Naive B cell (primary cell): ENCODE measurements around the gene PCBP1. TPM values are rescaled to one million over a fixed set of nuclear protein-coding genes. Genes with fewer than 3 reads are reported as not detected.
A peak's percentile ranks its signal among the peaks of the same experiment; 100 is the strongest.
"Not testable (repeated sequence)": the region's sequence is repeated elsewhere in the genome, so short reads cannot be mapped to it uniquely, and the experiment has no call there.

Experiments used
- ATAC-seq, 2 donors: fragments of 150-1000 bp; cut with Tn5 transposase; 2 replicates each; pipeline ENCODE4 v1.10.0; 2021; ENCODE audit warnings: low read depth in 2 of 2, mild to moderate bottlenecking in 2 of 2, moderate library complexity in 2 of 2
- DNase-seq: peaks from one replicate; pipeline ENCODE4 v3.0.0; 2022
- H3K27ac Mint-ChIP-seq, 6 donors: one replicate each; pipeline ENCODE4 v1.8.0; 2020 to 2022; ENCODE audit warnings: mild to moderate bottlenecking in 6 of 6, mixed read lengths in 6 of 6, moderate library complexity in 5 of 6, inconsistent platforms in 2 of 6
- H3K27me3 Mint-ChIP-seq, 3 donors: one replicate each; pipeline ENCODE4 v1.8.0; 2021 to 2022; ENCODE audit warnings: mixed read lengths in 3 of 3, mild to moderate bottlenecking in 1 of 3
- H3K36me3 Mint-ChIP-seq, 2 donors: one replicate each; pipeline ENCODE4 v1.8.0; 2020 to 2022; ENCODE audit warnings: mixed read lengths in 2 of 2, inconsistent platforms in 1 of 2, mild to moderate bottlenecking in 1 of 2
- H3K4me1 Mint-ChIP-seq, 3 donors: one replicate each; pipeline ENCODE4 v1.8.0; 2020 to 2022; ENCODE audit warnings: mixed read lengths in 3 of 3, inconsistent platforms in 1 of 3, mild to moderate bottlenecking in 1 of 3, moderate library complexity in 1 of 3
- H3K4me3 Mint-ChIP-seq, 8 donors: one replicate each; pipeline ENCODE4 v1.8.0; 2020 to 2022; ENCODE audit warnings: mild to moderate bottlenecking in 8 of 8, mixed read lengths in 8 of 8, moderate library complexity in 8 of 8, inconsistent platforms in 2 of 8
- H3K9me3 Mint-ChIP-seq, 7 donors: one replicate each; pipeline ENCODE4 v1.8.0; 2020 to 2022; ENCODE audit warnings: mixed read lengths in 7 of 7, mild to moderate bottlenecking in 5 of 7, inconsistent platforms in 2 of 7, moderate library complexity in 1 of 7
- polyA plus RNA-seq, 6 donors: library from polyadenylated mRNA; unstranded; fragments of 300-500 nt; fragmentation: Illumina TruSeq; gene quantifications; one replicate each; pipeline ENCODE4 v1.2.3, GENCODE V29; 2021; ENCODE audit warnings: low read depth in 6 of 6

PCBP1 gene
- polyA plus RNA-seq, 6 donors from 2014 or later = 108 to 148 (median 126) TPM

DNA sequence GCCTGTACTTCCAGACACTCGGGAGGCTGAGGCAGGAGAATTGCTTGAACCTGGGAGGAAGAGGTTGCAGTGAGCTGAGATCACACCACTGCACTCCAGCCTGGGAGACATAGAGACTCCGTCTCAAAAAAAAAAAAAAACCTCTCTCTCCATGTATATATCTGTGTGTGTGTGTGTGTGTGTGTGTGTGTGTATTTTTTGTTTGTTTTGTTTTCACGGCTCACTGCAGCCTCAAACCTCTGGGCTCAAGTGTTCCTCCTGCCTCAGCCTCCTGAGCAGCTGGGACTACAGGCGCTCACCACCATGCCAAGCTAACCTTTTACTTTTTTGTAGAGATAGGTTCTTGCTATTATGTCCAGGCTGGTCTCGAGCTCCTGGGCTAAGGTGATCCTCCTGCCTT lies 23.1 kb downstream of the PCBP1 start:
- H3K27me3 Mint-ChIP-seq, H3K4me3 Mint-ChIP-seq, H3K9me3 Mint-ChIP-seq, ATAC-seq, H3K36me3 Mint-ChIP-seq, DNase-seq: not testable (repeated sequence)
- peak overlapping the region in 1 of 6 donors; percentile 28 for H3K27ac Mint-ChIP-seq
- peaks cover 15 to 40% (median 26%) of the 10 kb centered on the region in 3 donors for H3K4me1 Mint-ChIP-seq

DNA sequence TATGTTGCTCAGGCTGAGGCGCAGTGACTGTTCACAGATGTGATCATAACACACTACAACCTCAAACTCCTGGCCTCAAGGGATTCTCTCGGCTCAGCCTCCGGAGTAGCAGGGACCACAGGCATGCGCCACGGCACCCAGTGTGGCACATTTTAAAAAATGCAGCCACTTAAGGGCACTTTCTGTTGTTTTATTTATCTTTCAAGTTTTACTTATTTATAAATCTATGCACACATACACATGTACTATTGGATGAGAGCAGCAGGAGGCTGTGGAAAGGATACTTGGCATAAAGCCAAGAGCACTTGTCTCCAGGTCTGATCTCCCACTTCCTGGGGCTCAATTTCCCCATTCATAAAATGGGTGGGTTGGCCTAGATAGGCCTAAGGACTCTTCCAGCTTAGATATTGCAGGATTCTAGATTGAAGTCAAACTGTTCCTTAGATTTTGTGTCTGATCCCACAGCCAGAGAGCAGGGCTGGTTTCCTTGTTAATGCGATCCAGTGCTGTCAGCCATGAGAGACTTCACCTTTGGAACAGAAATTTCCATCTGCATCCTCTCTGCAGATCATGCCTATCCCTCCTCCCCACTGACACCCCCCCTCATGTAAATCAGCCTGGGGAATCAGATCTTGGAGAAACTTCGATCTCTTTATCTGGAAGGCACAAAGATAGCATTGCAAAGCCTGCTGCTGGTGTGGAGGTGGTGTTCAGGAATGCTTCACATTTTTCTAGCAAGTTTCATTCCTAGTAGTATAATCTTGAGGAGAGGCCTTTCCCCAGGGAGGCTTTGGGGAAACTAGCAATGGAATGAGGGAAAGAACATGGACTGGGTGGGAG lies 24.7 kb downstream of the PCBP1 start:
- no peaks in the 10 kb centered on the region for H3K27me3 Mint-ChIP-seq
- H3K36me3 Mint-ChIP-seq = no peaks in the 10 kb centered on the region
- no peak overlapping the region for H3K4me3 Mint-ChIP-seq
- H3K4me1 Mint-ChIP-seq = peaks cover 15 to 51% (median 30%) of the 10 kb centered on the region in 3 donors
- H3K27ac Mint-ChIP-seq = peak overlapping the region in 1 of 6 donors; percentile 27
- DNase-seq = no peak
- H3K9me3 Mint-ChIP-seq = no peaks in the 10 kb centered on the region
- ATAC-seq = no peak

GRCh38 chr2:70113359-70114070 lies 26.2 kb downstream of the PCBP1 start:
- Mint-ChIP-seq H3K27me3 (no peaks in the 10 kb centered on the region), H3K27ac (no peak overlapping the region), H3K9me3 (no peaks in the 10 kb centered on the region), H3K4me3 (no peak overlapping the region), H3K4me1 (peaks cover 9 to 44% (median 15%) of the 10 kb centered on the region in 3 donors), H3K36me3 (no peaks in the 10 kb centered on the region)
- ATAC-seq (no peak), DNase-seq (no peak)

- H3K4me1 Mint-ChIP-seq = peaks cover 21 to 51% (median 27%) of the 10 kb centered on the region in 3 donors
- H3K4me3 Mint-ChIP-seq = peak overlapping the region in 5 of 8 donors; percentile 9 to 51 (median 20)
- DNase-seq (no peak), ATAC-seq (peak; percentile 52 to 86)
- peaks cover 0 to 4% (median 0%) of the 10 kb centered on the region in 7 donors for H3K9me3 Mint-ChIP-seq
- H3K36me3 Mint-ChIP-seq = no peaks in the 10 kb centered on the region
- H3K27ac Mint-ChIP-seq = peak overlapping the region in 3 of 6 donors; percentile 47 to 82 (median 57)
- H3K27me3 Mint-ChIP-seq = no peaks in the 10 kb centered on the region
These were observed 28.6 kb downstream of the PCBP1 start for GRCh38 chr2:70115646-70116442.

- Mint-ChIP-seq H3K36me3 (no peaks in the 10 kb centered on the region), H3K27me3 (no peaks in the 10 kb centered on the region), H3K4me1 (peaks cover 29 to 60% (median 34%) of the 10 kb centered on the region in 3 donors), H3K9me3 (peaks cover 0 to 4% (median 0%) of the 10 kb centered on the region in 7 donors), H3K27ac (peak overlapping the region in 2 of 6 donors; percentile 38 to 52), H3K4me3 (no peak overlapping the region)
- no peak for DNase-seq
- ATAC-seq = no peak
These were observed 29.8 kb downstream of the PCBP1 start for GRCh38 chr2:70116936-70117552.

- no peak for DNase-seq
- H3K4me3 Mint-ChIP-seq = peak overlapping the region in 3 of 8 donors; percentile 7 to 78 (median 25)
- no peaks in the 10 kb centered on the region for H3K27me3 Mint-ChIP-seq
- peaks cover 0 to 4% (median 0%) of the 10 kb centered on the region in 7 donors for H3K9me3 Mint-ChIP-seq
- H3K4me1 Mint-ChIP-seq = peaks cover 39 to 77% (median 53%) of the 10 kb centered on the region in 3 donors
- H3K36me3 Mint-ChIP-seq = no peaks in the 10 kb centered on the region
- peak overlapping the region; percentile 10 to 91 (median 54) for H3K27ac Mint-ChIP-seq
- ATAC-seq = no peak
These were observed 31.6 kb downstream of the PCBP1 start for GRCh38 chr2:70118798-70119454.

DNA sequence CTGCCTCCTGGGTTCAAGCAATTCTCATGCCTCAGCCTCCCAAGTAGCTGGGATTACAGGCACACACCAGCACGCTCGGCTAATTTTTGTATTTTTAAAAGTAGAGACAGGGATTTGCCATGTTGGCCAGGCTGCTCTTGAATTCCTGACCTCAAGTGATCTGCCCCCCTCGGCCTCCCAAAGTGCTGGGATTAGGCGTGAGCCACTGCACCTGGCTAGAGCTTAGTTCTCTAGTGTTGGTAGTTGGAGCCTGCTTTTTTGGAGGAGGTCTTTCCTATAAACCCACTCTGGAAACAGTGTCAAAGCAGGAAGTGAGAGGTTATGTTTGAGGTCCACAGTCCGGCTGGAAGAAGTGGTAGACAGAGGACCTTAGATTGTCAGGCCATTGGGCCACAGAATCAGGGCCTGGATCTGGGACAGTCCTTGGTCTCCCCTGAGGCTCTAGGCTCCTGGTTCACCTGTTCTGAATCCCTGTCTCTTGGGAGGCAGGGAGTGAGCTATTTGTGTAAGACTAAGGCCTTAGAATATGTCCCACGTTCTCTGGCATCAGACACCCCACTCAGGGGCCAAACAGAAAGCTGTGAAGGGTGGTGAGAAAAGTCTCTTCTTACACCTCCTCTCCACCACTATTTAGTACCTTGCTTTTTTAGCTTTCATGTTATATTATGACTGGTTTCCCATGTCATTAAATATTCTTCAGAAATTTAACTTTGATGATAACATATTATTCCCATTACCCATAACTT lies 34.5 kb downstream of the PCBP1 start:
- H3K4me3 Mint-ChIP-seq = peak overlapping the region; percentile 30 to 90 (median 76)
- H3K36me3 Mint-ChIP-seq = no peaks in the 10 kb centered on the region
- peaks cover 57 to 85% (median 74%) of the 10 kb centered on the region in 3 donors for H3K4me1 Mint-ChIP-seq

DNA sequence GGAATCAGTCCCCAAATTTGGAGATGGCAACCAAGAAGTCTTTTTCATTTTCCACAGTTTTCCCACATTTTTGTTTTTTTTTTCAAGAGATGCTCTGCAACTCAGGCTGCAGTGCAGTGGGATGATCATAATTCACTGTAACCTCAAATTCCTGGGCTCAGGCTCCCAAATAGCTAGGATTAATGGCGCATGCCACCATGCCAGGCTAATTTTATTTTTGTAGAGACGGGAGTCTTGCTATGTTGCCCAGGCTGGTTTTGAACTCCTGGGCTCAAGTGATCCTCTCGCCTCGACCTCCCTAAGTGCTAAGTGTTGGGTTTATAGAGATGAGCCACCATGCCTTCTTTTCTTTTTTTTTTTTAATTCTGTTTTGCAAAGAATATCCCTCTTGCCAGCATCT lies 35.2 kb downstream of the PCBP1 start:
- no peak for DNase-seq
- no peak for ATAC-seq
- Mint-ChIP-seq H3K27ac (peak overlapping the region; percentile 98 to 100 (median 100)), H3K27me3 (no peaks in the 10 kb centered on the region), H3K36me3 (no peaks in the 10 kb centered on the region), H3K4me1 (peaks cover 52 to 85% (median 77%) of the 10 kb centered on the region in 3 donors), H3K9me3 (peaks cover 0 to 4% (median 0%) of the 10 kb centered on the region in 7 donors), H3K4me3 (peak overlapping the region in 7 of 8 donors; percentile 43 to 96 (median 79))

More for the DNA sequence above, 34.5 kb downstream of the PCBP1 start:
- peaks cover 0 to 4% (median 0%) of the 10 kb centered on the region in 7 donors for H3K9me3 Mint-ChIP-seq
- DNase-seq = no peak
- no peaks in the 10 kb centered on the region for H3K27me3 Mint-ChIP-seq
- peak overlapping the region; percentile 83 to 100 (median 98) for H3K27ac Mint-ChIP-seq
- ATAC-seq = no peak

DNA sequence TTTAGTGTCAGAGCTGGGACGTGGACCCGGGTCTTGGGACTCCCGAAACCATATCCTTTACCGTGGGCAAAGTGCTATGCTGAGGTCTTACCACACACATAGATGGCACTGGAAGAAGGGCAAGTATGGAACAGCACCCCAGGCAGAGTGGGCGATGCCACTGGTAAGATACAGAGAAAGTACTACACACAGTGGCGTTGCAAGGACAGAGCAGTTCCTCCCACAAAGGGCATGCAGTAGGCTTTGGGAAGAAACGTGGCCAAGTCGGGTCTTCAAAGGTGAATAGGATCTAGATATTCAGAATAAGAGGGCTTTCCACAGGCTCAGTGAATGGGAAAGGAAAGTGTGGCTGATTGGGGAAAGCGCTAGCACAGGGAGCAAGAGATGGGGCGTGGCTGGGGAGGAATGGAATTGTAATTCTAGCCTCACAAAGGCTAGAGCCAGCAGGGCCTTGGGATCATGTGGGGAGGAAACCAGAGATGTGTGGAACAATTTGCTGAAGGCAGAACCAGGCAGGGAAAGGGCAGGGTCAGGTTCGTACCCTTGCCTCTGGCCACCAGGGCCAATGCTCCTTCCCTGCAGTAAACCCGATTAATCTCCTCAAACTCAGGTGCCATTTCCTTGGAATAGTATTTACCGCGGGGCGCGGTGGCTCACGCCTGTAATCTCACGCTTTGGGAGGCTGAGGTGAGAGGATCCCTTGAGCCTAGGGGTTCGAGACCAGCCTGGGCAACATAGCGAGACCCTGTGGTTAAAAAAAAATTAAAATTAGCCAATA lies 36.0 kb downstream of the PCBP1 start:
- Mint-ChIP-seq H3K27ac (peak overlapping the region; percentile 98 to 100 (median 100)), H3K4me1 (peaks cover 48 to 85% (median 81%) of the 10 kb centered on the region in 3 donors), H3K36me3 (no peaks in the 10 kb centered on the region), H3K4me3 (peak overlapping the region; percentile 79 to 98 (median 96)), H3K27me3 (no peaks in the 10 kb centered on the region), H3K9me3 (peaks cover 0 to 4% (median 0%) of the 10 kb centered on the region in 7 donors)
- no peak for ATAC-seq
- DNase-seq = no peak

DNA sequence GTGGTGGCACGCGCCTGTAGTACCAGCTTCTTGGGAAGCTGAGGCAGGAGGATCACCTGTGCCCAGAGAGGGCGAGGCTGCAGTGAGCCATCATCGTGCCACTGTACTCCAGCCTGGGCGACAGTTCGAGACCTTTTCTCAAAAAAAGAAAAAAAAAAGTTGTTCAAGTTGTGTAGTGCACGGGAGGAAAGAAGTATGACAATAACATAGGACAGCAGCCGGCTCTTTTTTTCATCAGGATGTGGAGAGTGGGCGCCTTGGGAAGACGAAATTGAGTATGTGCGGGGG lies 36.5 kb downstream of the PCBP1 start:
- H3K4me1 Mint-ChIP-seq = peaks cover 47 to 84% (median 80%) of the 10 kb centered on the region in 3 donors
- peak overlapping the region; percentile 79 to 98 (median 96) for H3K4me3 Mint-ChIP-seq
- H3K27ac Mint-ChIP-seq = peak overlapping the region; percentile 98 to 100 (median 100)

GRCh38 chr2:70124983-70125480 lies 37.8 kb downstream of the PCBP1 start:
- Mint-ChIP-seq H3K27me3 (no peaks in the 10 kb centered on the region), H3K4me3 (peak overlapping the region; percentile 79 to 98 (median 96)), H3K36me3 (no peaks in the 10 kb centered on the region), H3K27ac (peak overlapping the region; percentile 98 to 100 (median 100)), H3K9me3 (peaks cover 0 to 2% (median 0%) of the 10 kb centered on the region in 7 donors), H3K4me1 (peaks cover 44 to 81% (median 74%) of the 10 kb centered on the region in 3 donors)
- peak; percentile 74 to 79 for ATAC-seq
- DNase-seq = peak; percentile 92

More for the DNA sequence above, 36.5 kb downstream of the PCBP1 start:
- Mint-ChIP-seq H3K9me3 (peaks cover 0 to 4% (median 0%) of the 10 kb centered on the region in 7 donors), H3K36me3 (no peaks in the 10 kb centered on the region), H3K27me3 (no peaks in the 10 kb centered on the region)
- ATAC-seq = no peak
- no peak for DNase-seq
